NCI-H345 treated with DMSO at 0.1 percent for 48 hours (cell line): Measurements from ENCODE around the gene BRINP3.

Source experiments
- DNase-seq: peaks from one replicate; lab custom pipeline; 2025; ENCODE audit not compliant: unreplicated experiment; lab: John Stamatoyannopoulos, UW

The BRINP3 gene

GRCh38 chr1:190327271-190327670, 150.4 kb downstream of the BRINP3 start:
- no peak for DNase-seq

- DNase-seq, result no peak
Observed at GRCh38 chr1:190323530-190323929, 154.1 kb downstream of the BRINP3 start.

DNA sequence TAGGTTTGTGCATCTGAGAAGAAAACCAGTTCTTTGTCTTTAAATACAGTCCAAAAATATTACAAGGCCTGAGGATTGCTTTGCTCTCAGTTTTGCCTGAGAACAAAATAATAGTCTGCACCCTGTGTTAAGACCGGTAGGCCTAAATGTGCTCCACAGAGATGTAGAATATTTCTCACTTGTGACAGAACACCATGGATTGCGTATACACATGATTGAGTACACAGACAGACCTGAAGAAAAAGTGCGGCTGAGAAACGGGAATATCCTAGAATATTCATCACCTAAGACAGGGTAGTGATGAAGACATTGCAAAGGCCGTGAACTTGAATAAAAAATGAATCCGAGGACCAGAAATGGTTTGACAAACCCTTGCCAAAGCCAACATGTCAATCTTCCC, 155.4 kb downstream of the BRINP3 start:
- no peak for DNase-seq

DNA sequence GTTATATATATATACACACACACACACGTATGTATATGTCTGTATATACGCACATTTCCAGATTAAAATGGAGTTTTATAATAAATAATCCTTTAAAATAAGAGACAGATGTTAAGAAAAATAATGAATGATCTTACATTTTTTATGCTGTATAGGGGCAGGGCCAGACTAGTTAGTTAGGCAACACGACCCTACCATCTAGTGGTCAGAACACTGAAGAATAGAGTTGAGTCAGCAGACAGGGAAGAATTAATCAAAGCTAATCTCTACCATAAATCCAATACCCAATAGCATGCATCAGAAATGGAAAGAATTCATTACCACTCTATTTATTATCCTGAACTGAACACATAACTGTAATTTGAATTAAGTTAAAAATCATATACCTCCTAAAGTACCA, 156.7 kb downstream of the BRINP3 start:
- no peak for DNase-seq

DNA sequence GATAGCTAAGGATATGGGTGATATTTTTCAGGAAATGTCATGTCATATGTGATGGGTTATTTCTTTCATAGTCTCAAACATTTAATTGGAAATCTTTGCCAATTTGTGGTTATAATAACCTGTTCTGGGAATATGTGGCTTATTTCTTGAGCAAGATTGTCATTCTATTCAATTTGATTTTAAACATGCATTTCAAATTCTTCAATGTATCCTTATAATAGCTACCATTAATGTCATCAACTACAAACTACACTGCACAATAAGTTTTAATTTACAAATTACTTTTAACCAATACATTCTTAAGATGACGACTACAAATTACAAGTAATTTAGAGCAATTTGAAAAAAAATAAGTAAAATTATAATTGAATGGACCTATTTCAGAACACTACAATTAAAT, 164.9 kb downstream of the BRINP3 start:
- no peak for DNase-seq

DNA sequence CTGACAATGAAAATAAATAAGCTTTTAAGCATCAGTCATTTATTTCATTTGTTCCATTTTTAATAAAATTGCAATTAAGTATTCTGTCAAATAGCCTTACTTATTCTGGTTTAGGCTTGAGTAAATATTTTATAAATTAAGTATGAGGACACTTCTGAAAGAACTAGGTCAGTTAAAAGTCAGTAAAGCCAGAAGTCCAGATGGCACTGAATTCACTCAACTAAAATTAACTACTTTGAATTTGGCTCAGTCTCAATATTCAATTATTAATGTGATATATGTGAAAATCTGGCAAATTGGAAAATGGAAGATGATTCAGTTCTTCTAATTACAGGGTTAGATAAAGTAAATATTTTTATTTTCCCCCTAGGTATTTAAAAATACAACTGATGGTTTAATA, 174.2 kb downstream of the BRINP3 start:
- no peak for DNase-seq

DNA sequence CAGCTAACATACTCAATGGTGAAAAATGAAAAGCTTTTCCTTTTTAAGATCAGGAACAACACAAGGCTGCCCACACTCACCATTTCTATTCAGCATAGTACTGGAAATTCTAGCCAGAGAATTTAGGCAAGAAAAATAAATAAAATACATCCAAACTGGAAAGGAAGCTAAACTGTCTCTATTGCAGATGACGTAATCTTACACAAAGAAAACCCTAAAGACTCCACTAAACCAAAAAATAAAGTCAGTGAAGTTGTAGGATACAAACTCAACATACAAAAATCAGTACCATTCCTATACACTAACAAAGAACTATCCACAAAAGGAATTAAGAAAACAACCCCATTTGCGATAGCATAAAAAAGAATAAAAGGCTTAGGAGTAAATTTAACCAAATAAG, 181.2 kb downstream of the BRINP3 start:
- no peak for DNase-seq

DNA sequence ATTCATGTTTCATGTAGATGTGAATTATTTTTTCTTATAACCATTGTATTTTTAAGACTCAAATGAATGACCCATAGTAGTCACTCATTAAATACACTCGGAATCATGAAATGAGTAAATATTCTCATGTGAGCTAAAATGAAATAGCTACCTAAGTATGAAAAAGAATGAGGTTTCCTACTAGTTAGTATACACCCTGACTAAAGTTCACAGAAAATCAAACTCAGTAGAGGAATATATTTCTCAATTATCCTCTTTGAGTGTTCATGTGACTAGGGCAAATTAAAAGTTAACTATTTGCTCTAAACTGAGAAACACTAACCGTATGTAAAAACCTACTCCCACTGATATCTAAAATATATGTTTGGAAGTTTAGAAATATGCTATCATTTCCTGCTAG, 187.8 kb downstream of the BRINP3 start:
- no peak for DNase-seq

DNA sequence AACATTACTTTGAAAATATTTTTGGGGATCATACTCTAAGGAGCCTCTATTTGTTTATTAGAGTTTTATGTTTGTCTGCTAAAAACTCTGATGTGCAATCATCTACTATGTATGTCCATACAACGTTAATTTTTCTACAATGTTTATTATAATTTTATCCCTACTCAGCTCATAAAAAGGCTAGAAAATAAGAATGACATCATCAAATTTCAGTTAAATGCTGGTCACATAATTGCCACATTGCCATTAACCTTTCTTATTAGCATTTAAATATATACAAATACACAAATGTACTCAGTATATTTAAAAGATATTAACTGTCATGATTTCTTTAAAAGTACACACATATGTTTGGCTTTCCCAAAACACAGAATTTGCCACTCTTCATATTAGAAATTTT, 191.6 kb downstream of the BRINP3 start:
- no peak for DNase-seq

DNA sequence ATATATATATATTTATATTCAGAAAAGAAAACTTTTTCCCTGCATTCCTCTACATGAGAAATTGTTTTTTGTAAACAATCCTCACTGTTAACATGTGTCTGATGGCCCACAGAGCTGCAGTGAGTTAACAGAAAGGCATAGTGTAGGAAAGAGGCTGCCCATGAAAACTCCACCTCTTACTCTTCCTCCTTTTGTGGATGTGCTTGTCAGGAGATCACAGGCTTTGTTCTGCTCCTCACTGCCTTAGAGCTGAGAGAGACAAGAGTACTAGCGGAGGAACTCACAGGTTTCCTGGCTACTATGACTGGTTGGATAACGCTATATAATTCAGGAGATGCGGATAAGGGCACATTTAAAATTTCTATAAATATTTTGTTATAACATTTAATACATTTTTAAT, 200.6 kb downstream of the BRINP3 start:
- no peak for DNase-seq

DNA sequence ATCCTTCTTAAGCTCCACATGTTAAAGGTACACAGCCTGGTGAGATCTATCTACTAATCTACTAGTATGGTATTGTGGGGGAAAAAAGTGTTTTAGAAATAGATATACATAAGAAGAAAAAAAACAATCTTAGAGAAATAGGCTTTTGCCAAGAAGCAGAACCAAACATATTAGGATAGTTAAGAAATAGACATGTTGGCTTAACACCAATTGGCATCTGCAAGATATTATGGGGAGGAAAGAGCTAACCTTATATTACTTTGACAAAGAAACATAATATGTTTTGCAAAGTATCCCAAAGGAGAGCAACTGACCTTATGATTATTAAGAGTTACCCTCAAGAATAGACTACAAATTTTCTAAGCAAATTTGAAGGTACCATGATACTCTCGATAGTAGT, 202.9 kb downstream of the BRINP3 start:
- DNase-seq, result no peak

- no peak for DNase-seq
Observed at GRCh38 chr1:190273161-190273560, 204.5 kb downstream of the BRINP3 start.

- DNase-seq, result no peak
Observed at GRCh38 chr1:190262538-190262937, 215.1 kb downstream of the BRINP3 start.

DNA sequence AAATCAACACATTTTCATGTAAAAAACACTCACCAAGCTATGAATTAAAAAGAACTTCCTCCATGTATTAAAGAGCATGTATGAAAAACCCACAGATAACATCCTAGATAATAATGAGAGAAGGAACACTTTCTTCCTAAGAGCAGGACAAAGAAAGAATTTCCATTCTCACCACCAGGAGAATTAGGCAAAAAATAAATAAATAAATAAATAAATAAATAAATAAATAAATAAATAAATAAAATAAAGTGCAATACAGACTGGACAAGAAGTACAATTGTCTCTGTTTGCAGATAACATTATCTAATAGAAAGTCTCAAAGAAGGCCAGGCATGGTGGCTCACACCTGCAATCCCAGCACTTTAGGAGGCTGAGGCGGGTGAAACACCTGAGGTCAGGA, 218.2 kb downstream of the BRINP3 start:
- no peak for DNase-seq

DNA sequence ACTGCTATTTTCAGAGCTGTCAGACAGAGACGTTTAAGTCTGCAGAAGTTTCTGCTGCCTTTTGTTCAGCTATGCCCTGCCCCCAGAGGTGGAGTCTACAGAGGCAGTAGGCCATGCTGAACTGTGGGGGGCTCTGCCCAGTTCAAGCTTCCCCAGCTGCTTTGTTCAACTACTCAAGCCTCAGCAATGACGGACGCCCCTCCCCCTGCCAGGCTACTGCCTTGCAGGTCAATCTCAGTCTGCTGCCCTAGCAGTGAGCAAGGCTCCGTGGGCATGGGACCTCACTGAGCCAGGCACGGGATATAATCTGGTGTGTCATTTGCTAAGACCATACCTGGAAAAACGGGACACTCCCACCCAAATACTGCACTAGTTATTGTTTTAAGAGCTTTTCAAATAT, 219.7 kb downstream of the BRINP3 start:
- no peak for DNase-seq

- no peak for DNase-seq
Observed at GRCh38 chr1:190252046-190252445, 225.6 kb downstream of the BRINP3 start.

GRCh38 chr1:190250368-190250767, 227.3 kb downstream of the BRINP3 start:
- no peak for DNase-seq

GRCh38 chr1:190244406-190244805, 233.3 kb downstream of the BRINP3 start:
- DNase-seq, result no peak

DNA sequence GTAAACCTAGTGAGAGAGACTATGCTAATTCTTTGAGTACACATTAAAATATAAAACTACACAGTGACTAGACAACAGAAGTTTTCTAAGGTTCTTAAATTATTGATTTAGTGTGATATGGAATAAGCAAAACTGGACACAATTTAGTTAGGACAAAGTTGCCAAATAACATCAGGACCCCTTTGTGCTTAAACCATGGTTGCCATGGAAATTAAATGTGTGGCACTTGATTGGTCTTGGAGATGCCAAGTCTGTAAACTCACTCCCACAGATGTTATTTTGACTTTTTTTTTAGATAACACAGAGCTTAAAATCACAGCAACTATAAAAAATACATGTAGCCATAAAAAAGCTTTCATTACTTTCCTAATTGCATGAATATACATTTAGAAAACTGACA, 234.6 kb downstream of the BRINP3 start:
- DNase-seq, result no peak

DNA sequence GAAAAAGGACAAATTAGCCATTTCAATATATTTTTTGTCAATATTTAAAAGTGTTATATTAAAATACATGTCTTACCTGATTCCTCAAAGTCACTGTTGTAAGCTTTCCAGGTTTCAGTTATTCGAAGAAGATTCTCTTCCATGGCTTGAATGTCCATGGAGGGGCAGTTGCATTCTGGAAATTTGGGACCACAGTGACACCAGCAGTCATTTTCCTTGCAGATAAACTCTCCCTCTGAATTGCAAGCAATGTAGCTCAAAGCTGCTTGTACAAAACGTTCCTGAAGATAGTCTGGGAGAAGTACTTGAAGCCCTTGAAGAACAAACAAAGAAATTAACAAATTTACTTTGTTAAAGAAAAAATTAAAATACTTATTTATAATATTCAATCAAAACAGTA, 251.7 kb downstream of the BRINP3 start:
- DNase-seq, result no peak

DNA sequence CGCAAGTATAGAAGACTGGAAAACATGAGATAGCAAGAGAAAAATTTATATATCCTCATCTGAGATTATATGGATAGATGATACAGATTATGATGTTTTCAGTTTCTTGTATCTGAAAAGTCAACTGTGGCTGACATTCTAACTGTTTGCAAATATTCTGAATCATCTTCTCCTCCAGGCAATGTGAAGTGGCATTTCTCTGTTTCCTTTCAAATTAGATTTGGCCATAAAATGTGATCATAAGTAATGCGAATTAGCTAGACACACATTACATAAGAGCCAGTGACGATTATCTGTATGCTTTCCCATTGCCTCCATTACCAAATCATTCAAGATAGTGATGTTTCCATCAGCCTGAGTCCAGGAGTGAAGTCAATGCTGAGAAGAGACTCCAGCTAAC, 265.2 kb downstream of the BRINP3 start:
- no peak for DNase-seq

- DNase-seq, result no peak
Observed at GRCh38 chr1:190207733-190208132, 269.9 kb downstream of the BRINP3 start.

GRCh38 chr1:190205713-190206112, 272.0 kb downstream of the BRINP3 start:
- DNase-seq, result no peak

- DNase-seq, result no peak
Observed at GRCh38 chr1:190196020-190196419, 281.6 kb downstream of the BRINP3 start.
